Activated naive CD4-positive, alpha-beta T cell treated with anti-CD3 and anti-CD28 coated beads, Interleukin-2, amount 10 ng/mL, durations not matched to agents 7 days and 5 days (primary cell): ENCODE measurements around the gene RALGAPB.
"Not testable (repeated sequence)": the region's sequence is repeated elsewhere in the genome, so short reads cannot be mapped to it uniquely, and the experiment has no call there.

Source experiments
- CTCF ChIA-PET: fragments of 350-600 bp; sonication (Branson Sonifier 250); formaldehyde crosslinking; loops from one replicate; lab custom pipeline; 2021; ENCODE audit warnings: antibody characterized with exemption; lab: Charles Lee
- DNase-seq: peaks from one replicate; pipeline ENCODE4 v3.0.0-alpha.2; 2020
- H3K27ac Mint-ChIP-seq: one replicate; pipeline ENCODE4 v1.8.0; 2021; ENCODE audit warnings: mild to moderate bottlenecking, moderate library complexity, mixed read lengths
- H3K27me3 Mint-ChIP-seq: one replicate; pipeline ENCODE4 v1.8.0; 2021; ENCODE audit warnings: mild to moderate bottlenecking, mixed read lengths
- H3K36me3 Mint-ChIP-seq: one replicate; pipeline ENCODE4 v1.8.0; 2021; ENCODE audit warnings: mixed read lengths
- H3K4me1 Mint-ChIP-seq: one replicate; pipeline ENCODE4 v1.8.0; 2021; ENCODE audit warnings: mixed read lengths
- H3K4me3 Mint-ChIP-seq: one replicate; pipeline ENCODE4 v1.8.0; 2021; ENCODE audit warnings: mild to moderate bottlenecking, moderate library complexity, mixed read lengths
- H3K9me3 Mint-ChIP-seq: one replicate; pipeline ENCODE4 v1.8.0; 2021; ENCODE audit warnings: mixed read lengths

Gene RALGAPB

DNA sequence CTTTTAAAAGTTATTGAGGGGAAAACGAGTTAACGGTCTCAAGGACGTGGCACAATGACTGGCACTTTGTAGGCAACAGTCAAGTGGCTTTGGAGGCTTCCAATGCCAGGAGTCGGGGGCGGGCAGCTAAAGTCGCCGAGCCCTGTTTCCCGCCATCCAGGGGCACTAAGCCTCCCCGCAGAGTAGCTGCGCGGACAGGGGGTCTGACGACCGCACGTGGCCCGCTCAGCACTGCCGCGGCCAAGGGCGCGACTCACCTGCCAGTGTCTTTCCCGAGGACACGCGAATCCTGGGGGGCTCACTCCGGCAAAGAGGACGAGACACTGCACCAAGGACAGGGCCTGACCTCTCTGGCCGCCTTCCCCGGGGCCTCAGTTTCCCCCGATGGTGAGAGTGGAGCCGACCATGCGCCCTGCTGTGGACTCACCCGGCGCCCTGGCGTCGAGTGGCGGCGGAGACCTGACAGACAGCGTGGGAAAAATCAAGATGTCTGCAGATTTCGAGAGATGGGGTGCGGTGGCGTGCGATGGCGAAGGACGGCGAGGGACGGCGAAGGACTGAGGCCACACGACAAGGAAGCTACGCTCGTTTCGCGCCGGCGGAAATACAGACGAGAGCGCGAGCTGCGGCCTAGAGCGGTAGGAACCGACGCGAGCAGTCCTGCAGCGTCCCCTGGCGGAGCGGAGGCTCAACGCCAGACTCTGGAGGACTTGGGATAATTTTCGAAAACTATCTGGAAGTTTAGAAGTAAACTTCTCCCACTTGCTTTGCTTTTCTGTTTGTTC, 37.7 kb upstream of the RALGAPB start, which contains the start of gene SNHG17:
Gene SNHG17 (minus strand): TSS at position 559 of the 785 bp plus-strand sequence.
- Mint-ChIP-seq H3K27ac (peak within 1 kb of the TSS; percentile 96), H3K9me3 (no peaks in the 10 kb centered on the region), H3K4me3 (peak within 1 kb of the TSS; percentile 98), H3K27me3 (peaks cover 15% of the 10 kb centered on the region), H3K36me3 (peaks cover 42% of the 10 kb centered on the region), H3K4me1 (peaks cover 42% of the 10 kb centered on the region)
- peak; percentile 92 for DNase-seq
- CTCF ChIA-PET, result interaction anchor here (0.8 to 4.9 kb wide), 9 partner anchors 8 to 401 kb away, joined by 3 to 69 read pairs (median 5); partner anchors contain the start of genes RALGAPB, RPRD1B and TTI1

DNA sequence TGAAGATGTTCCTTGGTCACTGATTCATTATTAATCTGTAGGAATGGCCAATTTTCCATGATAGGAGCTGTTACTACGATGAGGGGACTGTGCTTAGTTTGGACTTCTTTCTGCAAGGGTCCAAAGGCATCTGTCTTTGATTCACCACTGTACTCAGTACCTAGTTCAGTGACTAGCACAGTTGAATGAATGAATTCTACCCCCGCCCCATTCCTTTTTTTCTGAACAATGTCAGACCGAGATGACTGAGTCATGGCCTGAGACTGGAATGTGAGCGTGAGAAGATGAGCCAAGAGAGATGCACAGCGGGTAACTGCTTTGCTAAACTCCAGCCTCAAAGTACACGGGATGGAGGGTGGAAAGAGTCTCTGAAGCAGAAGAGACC, 37.1 kb upstream of the RALGAPB start:
- Mint-ChIP-seq H3K36me3 (peaks cover 41% of the 10 kb centered on the region), H3K9me3 (no peaks in the 10 kb centered on the region), H3K27ac (peak overlapping the region; percentile 96), H3K27me3 (peaks cover 16% of the 10 kb centered on the region), H3K4me1 (peaks cover 42% of the 10 kb centered on the region), H3K4me3 (peak overlapping the region; percentile 98)
- DNase-seq, result no peak
- CTCF ChIA-PET, result interaction anchor here (0.8 to 4.9 kb wide), 8 partner anchors 9 to 37 kb away, joined by 3 to 69 read pairs (median 5); partner anchors contain the start of gene RALGAPB

DNA sequence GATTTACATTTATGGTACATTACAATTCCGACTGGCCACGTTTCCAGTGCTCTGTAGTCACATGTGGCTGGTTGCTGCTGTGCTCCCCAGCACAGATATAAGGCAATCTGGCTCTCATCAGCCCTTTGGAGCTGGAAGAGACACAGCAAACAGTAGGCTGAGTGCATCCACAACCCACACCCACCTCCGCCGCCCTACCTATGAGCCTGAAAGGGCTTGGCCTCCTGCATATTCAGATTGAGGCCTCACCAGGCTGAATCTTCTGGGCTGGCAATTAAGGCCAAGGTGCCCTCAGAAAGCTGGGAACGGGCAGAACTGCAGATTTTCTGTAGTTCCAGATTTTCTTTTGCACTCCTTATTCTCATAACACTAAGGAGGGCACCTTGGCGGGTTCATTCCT, 34.8 kb upstream of the RALGAPB start:
- Mint-ChIP-seq H3K9me3 (no peaks in the 10 kb centered on the region), H3K27ac (no peak overlapping the region), H3K4me3 (no peak overlapping the region), H3K4me1 (peaks cover 19% of the 10 kb centered on the region), H3K27me3 (peaks cover 29% of the 10 kb centered on the region), H3K36me3 (peaks cover 18% of the 10 kb centered on the region)
- CTCF ChIA-PET, result interaction anchor here (1.9 kb wide), 1 partner anchor 8 kb away, joined by 8 read pairs; no protein-coding TSS in a partner anchor
- DNase-seq, result no peak

DNA sequence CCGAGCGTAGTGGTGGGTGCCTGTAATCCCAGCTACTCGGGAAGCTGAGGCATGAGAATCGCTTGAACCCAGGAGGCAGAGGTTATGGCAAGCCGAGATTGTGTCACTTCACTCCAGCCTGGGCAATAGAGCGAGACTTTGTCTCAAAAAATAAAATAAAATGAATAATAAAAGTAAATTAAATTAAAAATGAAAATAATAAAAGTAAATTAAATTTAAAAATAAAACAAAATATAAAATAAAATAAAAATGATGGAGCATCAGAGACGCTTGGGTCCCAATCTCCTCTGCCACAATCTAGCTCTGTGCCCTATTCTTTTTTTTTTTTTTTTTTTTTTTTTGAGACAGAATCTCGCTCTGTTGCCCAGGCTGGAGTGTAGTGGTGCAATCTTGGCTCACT, 31.5 kb upstream of the RALGAPB start:
- H3K36me3 Mint-ChIP-seq, H3K27ac Mint-ChIP-seq: not testable (repeated sequence)

DNA sequence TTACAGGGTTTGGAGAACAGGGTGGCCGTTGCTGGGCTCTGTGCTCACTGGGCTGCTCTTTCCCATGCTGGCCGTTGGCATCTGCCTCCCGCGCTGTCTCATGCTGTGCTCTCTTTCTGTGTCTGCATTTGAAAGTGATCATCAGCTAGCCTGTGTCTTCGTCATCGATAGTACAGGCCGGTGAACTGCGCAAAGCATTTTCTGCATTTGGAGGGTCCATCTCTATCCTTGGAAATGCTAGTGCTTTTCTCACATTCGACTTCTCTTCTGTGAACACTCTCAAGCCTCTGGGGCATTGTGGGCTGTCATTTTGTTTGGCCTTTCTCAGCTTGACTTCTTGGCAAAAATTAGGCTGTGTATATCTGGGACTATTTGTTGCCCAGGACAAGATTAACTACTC, 30.7 kb upstream of the RALGAPB start:
- no peak overlapping the region for H3K27ac Mint-ChIP-seq
- no peak overlapping the region for H3K4me3 Mint-ChIP-seq
- DNase-seq, result no peak
- CTCF ChIA-PET, result no interaction called here
- H3K36me3 Mint-ChIP-seq, result no peaks in the 10 kb centered on the region
- H3K9me3 Mint-ChIP-seq, result no peaks in the 10 kb centered on the region
- H3K4me1 Mint-ChIP-seq, result peaks cover 10% of the 10 kb centered on the region
- H3K27me3 Mint-ChIP-seq, result peaks cover 35% of the 10 kb centered on the region

More for the DNA sequence above, 31.5 kb upstream of the RALGAPB start:
- H3K9me3 Mint-ChIP-seq, H3K4me1 Mint-ChIP-seq, H3K4me3 Mint-ChIP-seq, DNase-seq, CTCF ChIA-PET: not testable (repeated sequence)
- H3K27me3 Mint-ChIP-seq, result peaks cover 35% of the 10 kb centered on the region

DNA sequence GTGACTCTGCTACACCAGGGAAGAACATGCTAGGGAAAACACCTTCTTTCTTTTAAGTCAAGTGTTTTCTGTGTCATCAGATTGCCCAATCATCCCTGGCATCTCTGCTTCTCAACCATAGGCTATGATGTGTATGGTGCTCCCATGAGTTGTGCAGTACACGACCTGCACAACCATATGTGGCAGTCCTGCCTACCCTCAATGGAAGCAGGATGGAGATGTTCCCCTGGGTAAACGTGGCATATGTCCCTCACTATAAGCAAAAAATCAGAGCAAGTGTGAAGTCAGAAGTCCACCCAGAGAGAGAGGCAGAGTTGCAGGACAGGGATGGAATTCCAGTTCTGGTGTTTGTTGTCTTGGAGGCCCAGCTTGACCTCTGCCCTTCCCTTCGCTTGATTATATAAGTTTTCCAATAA, 27.3 kb upstream of the RALGAPB start:
- no peaks in the 10 kb centered on the region for H3K9me3 Mint-ChIP-seq
- peaks cover 20% of the 10 kb centered on the region for H3K27me3 Mint-ChIP-seq
- CTCF ChIA-PET, result interaction anchor here (1.1 to 3.7 kb wide), 4 partner anchors 7 to 27 kb away, joined by 4 to 69 read pairs (median 14); partner anchors contain the start of genes RALGAPB and SNHG17
- no peak for DNase-seq
- no peak overlapping the region for H3K27ac Mint-ChIP-seq
- H3K36me3 Mint-ChIP-seq, result peaks cover 14% of the 10 kb centered on the region
- peak overlapping the region; percentile 38 for H3K4me3 Mint-ChIP-seq
- peaks cover 26% of the 10 kb centered on the region for H3K4me1 Mint-ChIP-seq

DNA sequence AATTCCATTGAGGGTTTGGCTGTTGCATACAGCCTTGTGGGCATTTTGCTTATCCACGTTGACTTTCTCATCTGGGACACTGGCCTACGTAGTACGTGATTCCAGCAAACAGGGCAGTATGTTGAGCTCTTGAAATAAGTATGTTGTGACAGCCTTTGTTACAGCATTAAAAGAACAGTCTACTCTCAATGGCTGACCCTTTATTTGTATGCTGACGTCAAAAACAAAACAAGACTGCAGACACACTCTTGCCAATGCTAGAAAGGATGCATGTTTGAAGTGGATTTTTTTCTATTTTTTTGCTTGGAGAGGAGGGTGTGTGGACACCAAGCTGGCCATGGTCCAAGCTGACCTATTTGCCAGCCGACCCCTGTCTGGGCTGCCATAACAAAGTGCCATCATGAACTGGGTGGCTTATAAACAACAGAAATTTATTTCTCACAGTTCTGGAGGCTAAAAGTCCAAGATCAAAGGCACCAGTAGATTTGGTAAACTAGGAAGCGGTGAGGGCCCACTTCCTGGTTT, 26.7 kb upstream of the RALGAPB start:
- H3K36me3 Mint-ChIP-seq, result peaks cover 20% of the 10 kb centered on the region

DNA sequence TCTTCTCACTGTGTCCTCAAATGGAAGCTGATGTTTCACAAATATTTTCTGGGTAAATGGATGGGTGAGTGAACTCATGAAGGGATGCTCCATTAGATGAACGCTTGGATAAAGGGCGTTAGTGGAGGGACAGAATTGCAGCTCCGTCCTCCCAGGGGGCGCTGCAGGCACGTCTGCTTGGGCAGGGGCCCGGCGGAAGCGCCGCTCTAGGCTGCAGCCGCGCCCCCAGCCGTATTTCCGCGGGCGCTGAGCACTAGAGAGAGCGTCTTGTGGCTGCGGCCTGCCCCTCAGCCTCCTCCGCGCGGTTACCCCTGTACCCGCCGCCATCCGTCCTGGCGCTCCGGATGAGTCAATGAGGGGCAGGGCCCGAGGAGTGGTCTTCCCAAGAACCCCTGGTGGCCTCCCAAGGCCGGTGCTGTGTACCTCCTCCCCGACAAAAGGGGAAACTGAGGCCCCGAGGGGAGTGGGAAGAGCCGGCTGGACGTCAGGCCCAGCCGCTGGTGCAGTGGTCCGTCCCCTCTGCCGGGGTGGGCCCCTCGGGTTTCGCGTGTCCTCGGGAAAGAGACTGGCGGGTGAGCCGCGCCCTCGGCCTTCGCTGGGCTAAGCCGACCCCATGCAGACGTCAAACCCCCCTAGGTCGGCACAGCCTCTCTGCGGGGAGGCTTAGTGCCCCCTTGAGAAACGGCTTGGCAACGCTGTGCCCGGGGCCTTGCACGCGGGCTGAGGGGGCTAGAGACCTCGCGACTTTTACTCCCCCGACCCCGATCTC, 26.0 kb upstream of the RALGAPB start:
- Mint-ChIP-seq H3K4me1 (peaks cover 26% of the 10 kb centered on the region), H3K27me3 (peaks cover 16% of the 10 kb centered on the region), H3K27ac (peak overlapping the region; percentile 81), H3K36me3 (peaks cover 25% of the 10 kb centered on the region), H3K4me3 (peak overlapping the region; percentile 79), H3K9me3 (no peaks in the 10 kb centered on the region)
- DNase-seq, result peak; percentile 93
- CTCF ChIA-PET, result interaction anchor here (0.5 to 3.7 kb wide), 9 partner anchors 8 to 749 kb away, joined by 3 to 69 read pairs (median 3); partner anchors contain the start of genes RALGAPB and SNHG17

More for the DNA sequence above, 26.7 kb upstream of the RALGAPB start:
- CTCF ChIA-PET, result interaction anchor here (0.5 to 3.7 kb wide), 8 partner anchors 8 to 176 kb away, joined by 3 to 69 read pairs (median 4); partner anchors contain the start of genes RALGAPB and SNHG17
- no peak for DNase-seq
- Mint-ChIP-seq H3K27ac (peak overlapping the region; percentile 81), H3K9me3 (no peaks in the 10 kb centered on the region), H3K4me3 (peak overlapping the region; percentile 79), H3K27me3 (peaks cover 16% of the 10 kb centered on the region), H3K4me1 (peaks cover 26% of the 10 kb centered on the region)

DNA sequence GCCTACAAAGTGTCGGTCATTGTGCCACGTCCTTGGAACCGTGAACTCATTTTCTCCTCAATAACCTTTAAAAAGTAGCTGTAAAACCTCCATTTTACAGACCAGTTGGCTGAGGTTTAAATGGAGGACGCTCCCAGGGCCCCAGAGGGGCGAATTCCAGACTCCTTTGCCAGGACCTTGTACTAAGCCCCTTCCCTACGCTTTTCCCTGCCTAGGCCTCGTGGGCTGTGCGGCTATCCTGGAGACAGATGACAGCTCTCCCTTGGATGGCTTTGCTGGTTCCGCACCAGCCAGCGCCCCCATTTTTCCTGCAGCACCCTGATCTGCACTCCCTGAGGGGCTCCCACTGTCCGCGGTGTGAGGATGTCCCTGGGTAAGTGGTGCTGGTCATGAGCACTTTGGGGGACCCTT, 25.4 kb upstream of the RALGAPB start:
- CTCF ChIA-PET, result interaction anchor here (0.5 to 3.7 kb wide), 3 partner anchors 14 to 84 kb away, joined by 3 to 69 read pairs (median 20); partner anchors contain the start of genes RALGAPB and SNHG17

DNA sequence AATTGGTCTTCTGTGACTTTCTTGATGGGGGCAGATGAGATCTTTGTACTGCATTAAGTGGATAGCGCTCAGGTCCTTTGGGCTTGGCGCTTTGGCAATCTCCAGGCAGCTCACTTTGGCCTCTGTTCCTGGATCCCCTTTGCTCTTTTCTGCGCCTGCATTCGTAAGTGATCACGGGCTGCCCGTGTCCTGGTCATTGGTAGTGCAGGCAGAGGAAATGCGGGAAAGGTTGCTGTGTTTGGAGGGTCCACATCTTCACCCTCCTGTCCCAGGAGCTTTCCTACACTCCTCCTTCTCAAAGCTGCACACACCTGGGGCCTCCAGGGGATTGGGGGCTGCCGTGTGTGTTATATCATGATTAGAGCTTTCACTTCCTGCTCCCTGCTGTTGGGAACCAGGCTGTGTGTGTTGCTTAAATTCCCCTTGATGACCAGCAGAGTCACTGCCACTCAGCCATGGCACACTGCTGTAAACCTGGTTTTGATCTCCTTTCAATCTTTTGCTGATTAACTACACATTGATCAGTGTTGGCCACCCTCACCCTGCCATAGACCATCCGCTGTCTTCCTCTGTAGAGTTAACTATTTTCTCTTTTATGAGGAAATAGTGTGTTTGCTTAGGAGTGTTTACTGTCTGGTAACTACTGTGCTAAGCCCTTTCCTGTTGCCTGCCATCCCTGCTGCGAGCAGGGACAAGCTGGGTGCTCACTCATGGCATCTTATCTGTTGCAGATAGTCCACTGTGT, 24.5 kb upstream of the RALGAPB start:
- no peak for DNase-seq
- Mint-ChIP-seq H3K4me1 (peaks cover 26% of the 10 kb centered on the region), H3K36me3 (peaks cover 27% of the 10 kb centered on the region), H3K27me3 (peaks cover 4% of the 10 kb centered on the region), H3K27ac (no peak overlapping the region), H3K4me3 (peak overlapping the region; percentile 79), H3K9me3 (no peaks in the 10 kb centered on the region)
- CTCF ChIA-PET, result interaction anchor here (3.6 to 3.7 kb wide), 2 partner anchors 15 to 24 kb away, joined by 20 to 69 read pairs; partner anchors contain the start of genes RALGAPB and SNHG17

More for the DNA sequence above, 25.4 kb upstream of the RALGAPB start:
- H3K4me3 Mint-ChIP-seq, result peak overlapping the region; percentile 79
- peaks cover 26% of the 10 kb centered on the region for H3K4me1 Mint-ChIP-seq
- no peak for DNase-seq
- no peaks in the 10 kb centered on the region for H3K9me3 Mint-ChIP-seq
- H3K36me3 Mint-ChIP-seq, result peaks cover 27% of the 10 kb centered on the region
- peak overlapping the region; percentile 55 for H3K27ac Mint-ChIP-seq
- H3K27me3 Mint-ChIP-seq, result peaks cover 12% of the 10 kb centered on the region

DNA sequence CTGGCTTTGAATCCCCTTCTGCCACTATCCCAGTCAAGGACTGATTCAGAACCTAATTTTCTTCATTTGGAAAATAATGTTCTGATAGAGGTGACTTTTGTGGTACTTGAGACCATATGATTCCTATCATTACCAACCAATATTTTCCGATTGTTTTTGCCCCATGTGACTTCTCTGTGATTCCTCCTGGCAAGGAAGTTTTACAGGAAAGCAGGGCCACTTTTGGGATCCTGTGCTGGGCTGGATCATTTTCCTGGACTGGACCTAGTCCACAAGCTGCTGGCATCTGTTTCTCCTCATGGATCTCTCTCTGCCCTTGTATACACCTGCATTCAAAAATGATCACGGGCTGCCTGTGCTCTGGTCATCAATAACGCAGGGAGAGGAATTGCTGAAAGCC, 23.6 kb upstream of the RALGAPB start:
- no peak overlapping the region for H3K4me3 Mint-ChIP-seq
- no peak overlapping the region for H3K27ac Mint-ChIP-seq
- no peak for DNase-seq
- H3K9me3 Mint-ChIP-seq, result no peaks in the 10 kb centered on the region
- peaks cover 27% of the 10 kb centered on the region for H3K36me3 Mint-ChIP-seq
- peaks cover 26% of the 10 kb centered on the region for H3K4me1 Mint-ChIP-seq
- CTCF ChIA-PET, result interaction anchor here (3.6 to 3.7 kb wide), 2 partner anchors 16 to 23 kb away, joined by 20 to 69 read pairs; partner anchors contain the start of genes RALGAPB and SNHG17
- H3K27me3 Mint-ChIP-seq, result no peaks in the 10 kb centered on the region

DNA sequence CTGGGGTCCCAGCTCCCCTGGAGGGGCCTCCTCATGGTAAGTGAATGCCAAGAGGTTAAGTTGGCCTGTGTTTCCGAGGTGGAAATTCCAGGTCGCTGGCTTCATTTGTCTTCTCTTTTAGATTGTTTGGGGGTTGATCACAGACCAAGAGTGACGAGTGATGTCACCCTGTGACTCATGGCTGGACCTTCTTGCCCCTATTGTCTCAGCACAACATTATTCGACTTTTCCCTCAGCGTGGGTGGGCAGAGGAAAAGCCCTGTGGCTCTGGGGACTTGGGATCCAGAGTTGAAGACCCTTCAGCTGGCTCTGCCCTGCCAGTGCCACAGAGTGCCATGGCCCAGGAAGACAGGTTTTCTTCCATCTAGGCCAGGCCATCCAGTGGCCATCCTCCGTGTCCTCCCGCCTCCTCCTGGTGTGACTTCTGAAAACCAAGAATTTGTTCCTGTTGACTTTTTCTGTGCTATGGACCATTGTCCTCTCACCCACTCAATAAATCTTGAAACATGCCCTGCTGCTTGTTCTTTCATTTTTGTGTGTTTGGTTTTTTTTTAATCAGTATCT, 22.1 kb upstream of the RALGAPB start:
- Mint-ChIP-seq H3K4me3 (no peak overlapping the region), H3K27me3 (no peaks in the 10 kb centered on the region), H3K4me1 (peaks cover 25% of the 10 kb centered on the region), H3K27ac (no peak overlapping the region), H3K36me3 (peaks cover 27% of the 10 kb centered on the region), H3K9me3 (no peaks in the 10 kb centered on the region)
- DNase-seq, result no peak
- CTCF ChIA-PET, result no interaction called here
